Nephron progenitor cell (in vitro differentiated cells): ENCODE results near the gene RXRG.

Source experiments
- DNase-seq: peaks from one replicate; pipeline ENCODE4 v3.0.0; 2021
- H3K27ac Mint-ChIP-seq: 2 replicates; pipeline ENCODE4 v1.8.0; 2021; ENCODE audit warnings: mild to moderate bottlenecking, moderate library complexity, mixed read lengths
- H3K27me3 Mint-ChIP-seq: 2 replicates; pipeline ENCODE4 v1.8.0; 2021; ENCODE audit warnings: mild to moderate bottlenecking, low read depth, mixed read lengths; ENCODE audit not compliant: poor library complexity
- H3K36me3 Mint-ChIP-seq: 2 replicates; pipeline ENCODE4 v1.8.0; 2021; ENCODE audit warnings: low read depth, mixed read lengths
- H3K4me1 Mint-ChIP-seq: 2 replicates; pipeline ENCODE4 v1.8.0; 2021; ENCODE audit warnings: mixed read lengths
- H3K4me3 Mint-ChIP-seq: 2 replicates; pipeline ENCODE4 v1.8.0; 2021; ENCODE audit warnings: mild to moderate bottlenecking, moderate library complexity, mixed read lengths
- H3K9me3 Mint-ChIP-seq: 2 replicates; pipeline ENCODE4 v1.8.0; 2021; ENCODE audit warnings: mild to moderate bottlenecking, moderate library complexity, mixed read lengths
- TF ChIP-seq, protein P1 (sequence below): fragments of 200-600 bp; sonication (generic); IDR thresholded peaks from 2 replicates; pipeline ENCODE4 v1.5.0; 2021; ENCODE audit warnings: antibody characterized with exemption

Gene RXRG

DNA sequence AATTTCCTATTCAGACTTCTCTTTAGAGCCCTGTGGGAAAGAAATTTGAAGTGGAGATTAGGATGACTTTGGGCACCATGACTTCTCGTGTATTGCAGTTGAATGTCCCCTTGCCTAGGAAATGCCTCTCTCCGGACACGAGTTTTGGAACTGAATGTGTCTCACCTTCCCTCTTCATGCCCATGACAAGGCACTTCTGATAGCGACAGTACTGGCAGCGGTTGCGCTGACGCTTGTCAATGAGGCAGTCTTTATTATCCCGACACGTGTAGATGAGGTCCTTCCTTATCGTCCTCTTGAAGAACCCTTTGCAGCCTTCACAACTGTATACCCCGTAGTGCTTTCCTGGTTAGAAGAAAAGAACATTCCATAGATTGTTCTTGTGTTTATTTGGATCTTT is 28.1 kb downstream of the RXRG start:
- Mint-ChIP-seq H3K27ac (no peak overlapping the region), H3K36me3 (no peaks in the 10 kb centered on the region), H3K9me3 (no peaks in the 10 kb centered on the region), H3K27me3 (peaks cover 29% of the 10 kb centered on the region), H3K4me1 (no peaks in the 10 kb centered on the region), H3K4me3 (no peak overlapping the region)
- TF ChIP-seq, protein P1, sequence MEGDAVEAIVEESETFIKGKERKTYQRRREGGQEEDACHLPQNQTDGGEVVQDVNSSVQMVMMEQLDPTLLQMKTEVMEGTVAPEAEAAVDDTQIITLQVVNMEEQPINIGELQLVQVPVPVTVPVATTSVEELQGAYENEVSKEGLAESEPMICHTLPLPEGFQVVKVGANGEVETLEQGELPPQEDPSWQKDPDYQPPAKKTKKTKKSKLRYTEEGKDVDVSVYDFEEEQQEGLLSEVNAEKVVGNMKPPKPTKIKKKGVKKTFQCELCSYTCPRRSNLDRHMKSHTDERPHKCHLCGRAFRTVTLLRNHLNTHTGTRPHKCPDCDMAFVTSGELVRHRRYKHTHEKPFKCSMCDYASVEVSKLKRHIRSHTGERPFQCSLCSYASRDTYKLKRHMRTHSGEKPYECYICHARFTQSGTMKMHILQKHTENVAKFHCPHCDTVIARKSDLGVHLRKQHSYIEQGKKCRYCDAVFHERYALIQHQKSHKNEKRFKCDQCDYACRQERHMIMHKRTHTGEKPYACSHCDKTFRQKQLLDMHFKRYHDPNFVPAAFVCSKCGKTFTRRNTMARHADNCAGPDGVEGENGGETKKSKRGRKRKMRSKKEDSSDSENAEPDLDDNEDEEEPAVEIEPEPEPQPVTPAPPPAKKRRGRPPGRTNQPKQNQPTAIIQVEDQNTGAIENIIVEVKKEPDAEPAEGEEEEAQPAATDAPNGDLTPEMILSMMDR, result no peak
- DNase-seq, result no peak

DNA sequence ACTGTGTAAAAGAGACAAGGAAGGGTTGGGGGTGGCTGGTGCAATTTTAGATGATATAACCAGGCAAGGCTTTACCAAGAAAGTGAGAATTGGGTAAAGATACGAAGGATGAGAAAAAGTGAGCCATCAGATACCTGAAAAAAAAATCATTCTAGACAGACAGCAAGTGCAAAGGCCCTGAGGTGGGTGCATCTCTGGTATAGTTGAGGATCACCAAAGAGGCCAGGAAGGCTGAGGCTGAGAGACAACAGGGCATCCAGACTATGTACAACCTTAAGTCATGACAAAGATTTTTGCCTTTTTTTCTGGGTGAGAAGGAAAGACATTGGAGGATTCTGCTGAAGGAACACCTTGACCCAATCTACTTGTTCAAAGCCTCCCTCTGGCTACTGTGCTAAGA is 29.9 kb downstream of the RXRG start:
- Mint-ChIP-seq H3K9me3 (no peaks in the 10 kb centered on the region), H3K4me1 (no peaks in the 10 kb centered on the region), H3K4me3 (no peak overlapping the region), H3K36me3 (no peaks in the 10 kb centered on the region), H3K27me3 (peaks cover 30% of the 10 kb centered on the region), H3K27ac (peak overlapping the region; percentile 16)
- TF ChIP-seq, protein P1, result no peak
- no peak for DNase-seq

DNA sequence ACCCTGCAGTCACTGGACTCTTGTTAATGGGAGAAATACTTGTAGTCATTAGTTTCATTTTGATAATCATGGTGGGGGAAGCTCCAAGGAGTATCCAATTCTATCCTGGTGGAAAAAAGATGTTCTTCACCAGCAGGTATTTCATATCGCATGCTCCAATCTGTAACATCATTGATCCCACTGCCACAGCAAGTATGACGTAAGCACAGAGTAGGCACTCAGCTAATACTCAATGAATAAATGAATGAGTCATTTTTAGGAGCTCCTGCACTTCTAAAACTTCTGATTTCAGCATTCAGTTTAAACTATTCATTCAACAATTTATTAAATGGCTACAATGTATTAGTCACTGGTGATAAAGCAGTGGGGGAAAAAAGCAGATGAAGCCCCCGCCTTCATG is 30.3 kb downstream of the RXRG start:
- TF ChIP-seq, protein P1, result no peak
- Mint-ChIP-seq H3K4me3 (no peak overlapping the region), H3K27me3 (peaks cover 33% of the 10 kb centered on the region), H3K9me3 (no peaks in the 10 kb centered on the region), H3K4me1 (no peaks in the 10 kb centered on the region), H3K36me3 (no peaks in the 10 kb centered on the region), H3K27ac (no peak overlapping the region)
- no peak for DNase-seq

DNA sequence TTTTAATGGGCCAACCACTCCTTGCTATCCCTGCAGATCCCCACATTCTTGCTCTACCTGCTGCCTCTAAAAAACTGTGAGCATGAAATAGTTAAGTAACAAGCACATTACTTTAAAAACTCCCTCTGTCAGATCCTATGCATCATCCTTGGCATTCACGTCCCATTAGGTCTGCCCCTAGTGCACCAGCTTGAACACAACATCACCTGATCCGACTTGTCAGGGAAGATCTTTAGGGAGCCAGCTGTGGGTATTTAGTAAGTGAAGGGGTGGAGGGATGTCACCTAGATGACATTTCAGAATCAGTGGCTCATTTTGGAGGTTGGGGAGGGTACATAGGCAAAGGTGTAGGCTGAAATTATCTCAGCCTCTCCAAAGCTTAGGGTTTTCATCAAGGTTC is 33.5 kb downstream of the RXRG start:
- Mint-ChIP-seq H3K9me3 (no peaks in the 10 kb centered on the region), H3K4me3 (no peak overlapping the region), H3K27ac (no peak overlapping the region), H3K4me1 (peaks cover 10% of the 10 kb centered on the region), H3K36me3 (no peaks in the 10 kb centered on the region), H3K27me3 (peaks cover 35% of the 10 kb centered on the region)
- DNase-seq, result no peak
- TF ChIP-seq, protein P1, result no peak

DNA sequence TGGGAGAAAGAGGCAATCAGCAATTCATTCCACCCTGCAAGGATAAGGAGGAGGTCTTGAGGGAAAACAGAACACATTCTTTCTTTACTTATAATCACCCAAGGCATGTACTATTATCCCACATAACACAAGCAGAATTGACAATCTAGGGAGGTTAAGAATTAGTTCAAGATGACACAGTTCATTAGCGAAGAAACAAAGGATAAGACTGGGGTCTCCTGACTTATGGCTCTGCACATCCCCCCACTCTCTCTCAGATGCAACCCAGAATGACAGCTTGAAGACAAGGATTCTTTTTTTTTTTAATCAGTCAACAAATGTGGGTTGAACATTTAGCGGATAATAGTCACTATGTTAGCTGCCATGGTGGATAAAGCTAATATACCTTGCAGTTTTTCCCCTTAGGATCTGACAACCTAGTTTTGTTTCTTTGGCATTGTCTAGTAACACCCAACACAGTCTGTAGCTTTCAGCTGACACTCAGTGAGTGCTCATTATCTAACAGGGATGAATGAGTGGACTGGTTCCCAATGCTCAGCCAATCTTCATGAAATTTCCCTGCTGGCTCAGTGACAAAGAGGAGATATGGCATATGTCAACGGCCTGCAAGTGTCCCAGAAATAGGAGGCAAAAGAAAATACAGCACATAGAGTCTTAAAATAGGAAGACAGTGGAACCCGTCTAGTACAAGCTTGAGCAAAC is 35.1 kb downstream of the RXRG start:
- Mint-ChIP-seq H3K36me3 (no peaks in the 10 kb centered on the region), H3K4me3 (no peak overlapping the region), H3K4me1 (peaks cover 10% of the 10 kb centered on the region), H3K27me3 (peaks cover 32% of the 10 kb centered on the region), H3K27ac (no peak overlapping the region), H3K9me3 (no peaks in the 10 kb centered on the region)
- TF ChIP-seq, protein P1, result no peak
- no peak for DNase-seq

DNA sequence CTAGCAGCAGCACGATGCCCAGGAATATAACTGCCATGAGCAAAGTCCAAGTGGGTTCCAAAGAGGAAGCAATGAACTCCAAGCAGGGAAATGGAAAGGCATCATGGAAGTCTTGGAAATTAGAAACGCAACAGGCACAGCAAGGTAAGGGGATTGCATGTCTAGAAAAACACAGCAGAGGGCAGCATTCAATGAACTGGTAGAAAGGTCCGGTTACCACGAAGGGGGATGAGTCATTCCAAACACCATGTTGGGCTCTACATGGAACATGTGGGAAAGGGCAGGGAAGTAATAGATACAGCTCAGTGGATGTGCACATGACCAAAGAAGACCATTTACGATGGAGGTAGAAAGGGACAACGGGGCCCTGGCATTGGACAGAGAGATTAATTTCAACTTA is 36.4 kb downstream of the RXRG start:
- no peak overlapping the region for H3K27ac Mint-ChIP-seq
- DNase-seq, result peak; percentile 27
- peaks cover 10% of the 10 kb centered on the region for H3K4me1 Mint-ChIP-seq
- TF ChIP-seq, protein P1, result peak; percentile 50
- H3K27me3 Mint-ChIP-seq, result peaks cover 20% of the 10 kb centered on the region
- no peaks in the 10 kb centered on the region for H3K36me3 Mint-ChIP-seq
- no peaks in the 10 kb centered on the region for H3K9me3 Mint-ChIP-seq
- H3K4me3 Mint-ChIP-seq, result no peak overlapping the region
